RCC 7860 (cell line): Measurements from ENCODE around the gene XPO5.
"Not testable (repeated sequence)": the region's sequence is repeated elsewhere in the genome, so short reads cannot be mapped to it uniquely, and the experiment has no call there.

Experiments used
- DNase-seq: peaks from one replicate; pipeline ENCODE4 v3.0.0-alpha.2; 2015; ENCODE audit warnings: low spot score
- FAIRE-seq: peaks from 2 replicates; lab custom pipeline; 2012; peaks lifted over from hg19 to GRCh38; lab: Jason Lieb, UNC

Gene XPO5

GRCh38 chr6:43588194-43588593 lies 12.4 kb upstream of the XPO5 start:
- FAIRE-seq (no peak), DNase-seq (no peak)

- FAIRE-seq (no peak), DNase-seq (no peak)
Measured at GRCh38 chr6:43584892-43585570, 9.2 kb upstream of the XPO5 start.

GRCh38 chr6:43582911-43583310 lies 7.1 kb upstream of the XPO5 start:
- FAIRE-seq = no peak
- no peak for DNase-seq

- no peak for FAIRE-seq
Measured at GRCh38 chr6:43579171-43579570, 3.3 kb upstream of the XPO5 start.

GRCh38 chr6:43578748-43579147 lies 2.9 kb upstream of the XPO5 start:
- FAIRE-seq = no peak

More at GRCh38 chr6:43579171-43579570, 3.3 kb upstream of the XPO5 start:
- DNase-seq = peak; percentile 75

GRCh38 chr6:43575105-43575771 lies 600 bp downstream of the XPO5 start:
- DNase-seq (no peak), FAIRE-seq (no peak)

More at GRCh38 chr6:43578748-43579147, 2.9 kb upstream of the XPO5 start:
- no peak for DNase-seq

- FAIRE-seq (no peak), DNase-seq (no peak)
Measured at GRCh38 chr6:43572015-43572414, 3.8 kb downstream of the XPO5 start.

GRCh38 chr6:43570876-43571441 lies 4.9 kb downstream of the XPO5 start:
- DNase-seq (peak; percentile 59), FAIRE-seq (peak; percentile 16)

GRCh38 chr6:43559328-43559727 lies 16.5 kb downstream of the XPO5 start:
- FAIRE-seq (no peak), DNase-seq (no peak)

- not testable (repeated sequence) for DNase-seq, FAIRE-seq
Measured at GRCh38 chr6:43557620-43558019, 18.2 kb downstream of the XPO5 start.

GRCh38 chr6:43547222-43547621 lies 28.6 kb downstream of the XPO5 start:
- FAIRE-seq (no peak), DNase-seq (no peak)

GRCh38 chr6:43544461-43544860 lies 31.4 kb downstream of the XPO5 start:
- DNase-seq (no peak), FAIRE-seq (no peak)

GRCh38 chr6:43541774-43542471 lies 33.9 kb downstream of the XPO5 start:
- no peak for DNase-seq
- no peak for FAIRE-seq

- DNase-seq (no peak), FAIRE-seq (no peak)
Measured at GRCh38 chr6:43540507-43540906, 35.3 kb downstream of the XPO5 start.

GRCh38 chr6:43539409-43539808 lies 36.4 kb downstream of the XPO5 start:
- not testable (repeated sequence) for FAIRE-seq, DNase-seq

GRCh38 chr6:43538986-43539385 lies 36.9 kb downstream of the XPO5 start:
- not testable (repeated sequence) for FAIRE-seq, DNase-seq

- FAIRE-seq (no peak), DNase-seq (no peak)
Measured at GRCh38 chr6:43532201-43532600, 43.6 kb downstream of the XPO5 start.

GRCh38 chr6:43524483-43524961 lies 51.3 kb downstream of the XPO5 start:
- no peak for FAIRE-seq
- no peak for DNase-seq

GRCh38 chr6:43523284-43523683 lies 52.6 kb downstream of the XPO5 start:
- FAIRE-seq (no peak), DNase-seq (no peak)

GRCh38 chr6:43522547-43523261 lies 53.1 kb downstream of the XPO5 start:
- FAIRE-seq (no peak), DNase-seq (no peak)

GRCh38 chr6:43521836-43522235 lies 54.0 kb downstream of the XPO5 start:
- DNase-seq (no peak), FAIRE-seq (no peak)
